ENCODE measurements around the gene ATF2. TPM values are rescaled to one million over a fixed set of nuclear protein-coding genes. Genes with fewer than 3 reads are reported as not detected.

The ATF2 gene
- total and polyA plus RNA-seq, 2 of the 8 experiments (the other 6 are each of a cell fraction or from before 2014, with no cell fraction given), result 31.2 to 46.5 TPM

DNA sequence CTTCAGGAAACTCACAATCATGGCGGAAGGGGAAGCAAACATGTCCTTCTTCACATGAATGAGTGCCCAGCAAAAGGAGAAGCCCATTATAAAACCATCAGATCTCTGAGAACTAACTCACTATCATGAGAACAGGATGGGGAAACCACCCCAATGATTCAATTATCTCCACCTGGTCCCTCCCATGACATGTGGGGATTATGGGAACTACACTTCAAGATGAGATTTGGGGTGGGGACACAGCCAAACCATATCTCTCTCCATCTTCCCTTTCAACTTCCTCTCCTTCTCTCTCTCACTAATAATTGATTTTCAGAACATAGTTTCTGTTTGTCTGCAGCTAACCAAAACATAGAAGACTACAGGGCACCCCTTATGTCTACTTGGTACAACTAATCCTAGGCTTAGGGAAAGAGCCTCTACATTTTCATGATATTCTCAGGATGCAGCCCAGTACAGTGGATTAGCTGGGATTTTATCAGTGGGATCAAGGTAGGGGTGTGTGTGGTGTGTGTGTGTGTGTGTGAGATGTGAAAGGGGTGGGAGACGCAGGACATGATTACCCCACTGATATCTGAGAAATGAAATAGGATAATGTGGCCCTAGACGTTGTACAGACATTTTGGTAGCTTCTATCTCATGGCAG is 2.8 kb upstream of the ATF2 start:
- Histone ChIP-seq H3K14ac (ENCODE audit: insufficient read length) (no peak overlapping the region), H3K27ac (ENCODE audit: low read depth, low read length) (no peak overlapping the region), H2BK5ac (ENCODE audit: low read depth, low read length) (no peak overlapping the region), H3K23ac (ENCODE audit: insufficient read length) (no peak overlapping the region), H2BK12ac (ENCODE audit: low read depth, low read length) (no peak overlapping the region), H3K4me3 (ENCODE audit: extremely low read depth in 1 of 4, insufficient read depth in 2 of 4, low read depth in 3 of 4, low read length in 4 of 4) (no peak overlapping the region), H2BK15ac (ENCODE audit: low read length) (no peak overlapping the region), H3K56ac (replicated peaks; ENCODE audit: insufficient read length, low read depth, low read length) (no peak overlapping the region), H2AFZ (ENCODE audit: low read length) (no peak overlapping the region), H3K23me2 (ENCODE audit: low read depth, low read length) (no peaks in the 10 kb centered on the region), H4K5ac (ENCODE audit: insufficient read length, low read depth, low read length) (no peak overlapping the region), H2BK20ac (ENCODE audit: low read length) (no peak overlapping the region), H2AK5ac (ENCODE audit: low read depth, low read length) (no peak overlapping the region), H4K91ac (replicated peaks; ENCODE audit: insufficient read length, low read length) (no peak overlapping the region), H2BK120ac (replicated peaks; ENCODE audit: low read depth, low read length) (no peak overlapping the region), H3K79me2 (ENCODE audit: control insufficient read depth in 1 of 2, insufficient read depth in 2 of 2, low read length in 2 of 2) (peaks cover 4 to 26% of the 10 kb centered on the region in 2 experiments; a peak in 3 of 4 replicates), H4K8ac (ENCODE audit: extremely low read depth, insufficient read depth, low read length) (no peak overlapping the region), H4K20me1 (replicated peaks in 1 of 2; ENCODE audit: control insufficient read depth in 1 of 2, insufficient read depth in 2 of 2, low read length in 2 of 2) (no peaks in the 10 kb centered on the region), H3K36me3 (ENCODE audit: control insufficient read depth in 2 of 4, insufficient read depth in 4 of 4, low read length in 3 of 4) (peaks cover 0 to 4% (median 0%) of the 10 kb centered on the region in 4 experiments; a peak in 2 of 8 replicates), H3K27me3 (replicated peaks in 1 of 4; ENCODE audit: control insufficient read depth in 3 of 4, extremely low read depth in 1 of 4, insufficient read depth in 3 of 4, low read length in 3 of 4) (no peaks in the 10 kb centered on the region), H3K9me3 (ENCODE audit: insufficient read depth in 2 of 2, low read depth in 1 of 2, low read length in 1 of 2) (no peaks in the 10 kb centered on the region), H3K4ac (replicated peaks; ENCODE audit: insufficient read length, low read depth, low read length) (no peak overlapping the region), H3K18ac (ENCODE audit: extremely low read depth, low read length) (no peak overlapping the region), H3K9ac (replicated peaks in 1 of 4; ENCODE audit: extremely low read depth in 1 of 4, low read depth in 3 of 4, low read length in 3 of 4) (no peak overlapping the region), H3K4me1 (replicated peaks in 1 of 4; ENCODE audit: control insufficient read depth in 3 of 4, insufficient read depth in 4 of 4, low read length in 3 of 4) (no peaks in the 10 kb centered on the region), H3K79me1 (ENCODE audit: low read depth, low read length) (no peaks in the 10 kb centered on the region), H3K4me2 (ENCODE audit: insufficient read depth in 1 of 2, low read depth in 2 of 2, low read length in 2 of 2) (no peak overlapping the region)
- 89% methylated on average over 3 of the region's 3 CpGs; no CpG with 5 or more reads in 1 of the 2 experiments for WGBS, 2 experiments (ENCODE audit: extremely low coverage in 1 of 2, insufficient coverage in 1 of 2, insufficient read length in 1 of 2, insufficient replicate concordance in 2 of 2, low coverage in 1 of 2, low lambda C conversion rate in 2 of 2, missing lambda C conversion rate in 1 of 2)
- FAIRE-seq (no peak), DNase-seq (ENCODE audit: low read depth in 1 of 2, low spot score in 2 of 2) (no peak)
- CTCF ChIA-PET (ENCODE audit: partially characterized antibody), result interaction anchor here (0.6 to 1.2 kb wide), 3 partner anchors 425 to 470 kb away, joined by 3 read pairs; no protein-coding TSS in a partner anchor
- POLR2A ChIA-PET (ENCODE audit: partially characterized antibody), result no interaction called here
- TF ChIP-seq MAFK (IDR thresholded peaks at IDR 0.05; ENCODE audit: low read depth, low read length), result no peak
- no peak for TF ChIP-seq JUND (IDR thresholded peaks at IDR 0.05; ENCODE audit: low read length)
- no peak for TF ChIP-seq ZNF274 (IDR thresholded peaks at IDR 0.05; ENCODE audit: borderline replicate concordance, extremely low read depth, low read length)
- TF ChIP-seq CHD1 (IDR thresholded peaks at IDR 0.05; ENCODE audit: low read depth, low read length), result no peak
- no peak for TF ChIP-seq GTF2F1 (IDR thresholded peaks at IDR 0.05; ENCODE audit: borderline replicate concordance, low read depth, low read length)
- no peak for TF ChIP-seq HDAC6 (IDR thresholded peaks at IDR 0.05; ENCODE audit: low read depth, low read length)
- no peak for TF ChIP-seq TCF12 (IDR thresholded peaks at IDR 0.05; ENCODE audit: low read depth, low read length)
- TF ChIP-seq JUN (IDR thresholded peaks at IDR 0.05; ENCODE audit: low read depth, low read length), result no peak
- TF ChIP-seq, protein P1, sequence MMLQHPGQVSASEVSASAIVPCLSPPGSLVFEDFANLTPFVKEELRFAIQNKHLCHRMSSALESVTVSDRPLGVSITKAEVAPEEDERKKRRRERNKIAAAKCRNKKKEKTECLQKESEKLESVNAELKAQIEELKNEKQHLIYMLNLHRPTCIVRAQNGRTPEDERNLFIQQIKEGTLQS (IDR thresholded peaks at IDR 0.05; ENCODE audit: insufficient read depth, low read depth, low read length), result no peak
- no peak for TF ChIP-seq CEBPB (IDR thresholded peaks at IDR 0.05; ENCODE audit: low read depth, low read length)
- TF ChIP-seq KDM5A (IDR thresholded peaks at IDR 0.05; ENCODE audit: low read length), result no peak
- TF ChIP-seq FOSL1 (IDR thresholded peaks at IDR 0.05; ENCODE audit: insufficient read depth, low read depth, low read length), result no peak
- no peak for TF ChIP-seq NRF1 (IDR thresholded peaks at IDR 0.05; ENCODE audit: low read depth, low read length)
- TF ChIP-seq PHF8 (conservative IDR thresholded peaks at IDR 0.05; ENCODE audit: low read depth, low read length), result no peak
